Measurements from ENCODE around the gene SORCS2.

The SORCS2 gene

DNA sequence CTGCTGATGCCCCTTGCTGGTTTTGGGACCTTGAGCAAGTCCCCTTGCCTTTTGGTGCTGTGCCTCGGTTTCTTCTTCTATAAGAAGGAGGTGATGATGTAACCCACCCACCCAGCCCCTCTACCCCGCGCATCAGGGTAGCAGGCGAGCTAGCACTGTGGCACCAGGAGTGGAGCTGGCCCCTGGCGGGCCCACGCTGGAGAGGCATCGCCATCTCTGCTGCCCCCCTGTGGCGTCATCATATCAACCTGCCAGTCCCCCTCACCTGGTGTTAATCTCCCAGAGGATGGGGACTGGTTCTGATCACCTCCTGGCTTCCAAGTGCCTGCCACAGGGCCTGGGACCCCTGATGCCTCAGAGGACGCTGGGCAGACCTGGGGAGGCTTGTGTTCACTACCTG is 6.3 kb upstream of the SORCS2 start:
- no peak for DNase-seq (ENCODE audit: low read depth in 2 of 2)

DNA sequence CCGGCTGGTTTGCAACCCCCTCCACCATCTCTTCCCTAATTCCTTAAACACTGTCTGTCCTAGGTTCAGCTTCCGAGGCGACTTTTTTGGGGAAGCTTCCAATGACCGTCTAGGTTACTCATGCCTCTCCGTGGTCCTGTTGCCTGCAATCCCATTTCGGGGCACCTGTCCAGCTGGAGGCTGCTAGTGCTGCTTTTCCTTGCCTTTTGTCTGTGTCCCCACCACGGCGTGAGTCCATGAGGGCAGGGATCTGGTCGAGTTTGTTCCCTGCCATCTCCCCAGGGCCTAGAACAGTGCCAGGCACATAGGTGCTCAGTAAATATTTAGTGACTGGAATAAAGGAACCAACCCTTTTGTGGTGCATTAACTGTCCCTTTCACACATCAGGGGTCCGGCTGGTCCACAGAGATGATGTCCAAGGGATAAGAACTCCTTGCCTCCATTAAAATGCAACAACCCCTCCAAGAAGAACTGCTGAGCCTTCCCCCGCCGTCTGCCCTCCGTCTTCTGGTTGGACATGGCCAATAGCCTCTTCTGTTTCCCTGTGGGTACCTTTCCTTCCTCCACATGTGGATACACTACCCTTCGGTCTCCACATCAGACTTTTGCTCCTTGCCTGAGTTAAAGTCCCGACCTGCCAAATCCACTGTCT is 5.7 kb upstream of the SORCS2 start:
- DNase-seq (ENCODE audit: low read depth in 2 of 2) = no peak

DNA sequence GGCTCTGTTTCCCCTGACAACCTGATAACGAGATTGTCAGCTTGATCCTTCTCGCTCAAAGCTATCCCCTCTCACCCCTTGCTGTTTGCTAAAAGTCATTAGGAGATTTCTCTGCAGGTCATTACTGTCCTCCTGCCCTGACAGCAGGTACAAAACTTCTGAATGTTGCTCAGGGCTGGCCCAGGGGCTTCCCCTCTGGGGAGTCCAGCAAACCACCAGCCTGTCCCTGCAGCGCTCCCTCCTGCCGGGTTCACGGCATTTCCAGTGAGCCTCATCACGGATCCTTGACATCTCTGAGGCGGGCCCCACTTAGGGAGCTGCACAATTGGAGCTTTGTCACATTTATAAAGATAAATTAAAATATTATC is 5.2 kb upstream of the SORCS2 start:
- no peak for DNase-seq (ENCODE audit: low read depth in 2 of 2)

DNA sequence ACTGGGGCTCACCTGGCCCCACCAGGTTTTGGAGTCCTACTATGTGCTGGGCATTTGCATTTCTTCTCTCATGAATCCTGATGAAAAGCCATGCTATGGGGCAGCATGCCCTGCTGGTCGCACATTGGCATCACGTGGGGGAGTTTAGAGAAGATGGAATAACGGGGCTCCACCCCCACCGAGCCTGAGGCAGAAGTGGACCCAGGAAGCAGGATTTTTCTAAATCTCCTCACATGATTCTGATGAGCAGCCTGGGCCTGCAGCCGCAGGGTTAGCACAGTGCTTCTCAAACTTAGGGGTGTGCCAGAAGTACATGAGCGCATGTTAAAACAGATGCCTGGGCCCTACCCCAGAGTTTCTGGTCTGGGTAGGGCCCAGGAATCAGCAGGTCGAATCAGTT is 4.6 kb upstream of the SORCS2 start:
- no peak for DNase-seq (ENCODE audit: low read depth in 2 of 2)

DNA sequence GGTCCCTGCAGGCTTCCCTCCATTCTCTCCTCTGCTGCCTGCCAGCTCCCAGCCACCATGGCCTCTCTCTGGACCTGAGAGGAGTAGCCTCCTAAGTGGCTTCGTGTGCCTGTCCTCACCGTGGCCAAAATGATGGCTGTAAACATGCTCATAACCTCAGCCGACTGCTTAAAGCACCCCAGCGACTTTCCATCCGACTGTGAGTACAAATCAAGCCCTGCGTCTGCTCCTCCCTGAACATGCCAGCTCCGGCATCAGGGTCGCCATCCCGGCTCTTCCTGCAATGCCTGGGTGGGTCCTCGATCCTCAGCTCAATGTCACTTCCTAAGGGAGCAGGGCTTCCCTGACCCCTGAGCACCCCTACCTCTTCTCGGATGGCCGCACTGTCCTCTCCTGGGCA is 3.3 kb upstream of the SORCS2 start:
- no peak for DNase-seq (ENCODE audit: low read depth in 2 of 2)

DNA sequence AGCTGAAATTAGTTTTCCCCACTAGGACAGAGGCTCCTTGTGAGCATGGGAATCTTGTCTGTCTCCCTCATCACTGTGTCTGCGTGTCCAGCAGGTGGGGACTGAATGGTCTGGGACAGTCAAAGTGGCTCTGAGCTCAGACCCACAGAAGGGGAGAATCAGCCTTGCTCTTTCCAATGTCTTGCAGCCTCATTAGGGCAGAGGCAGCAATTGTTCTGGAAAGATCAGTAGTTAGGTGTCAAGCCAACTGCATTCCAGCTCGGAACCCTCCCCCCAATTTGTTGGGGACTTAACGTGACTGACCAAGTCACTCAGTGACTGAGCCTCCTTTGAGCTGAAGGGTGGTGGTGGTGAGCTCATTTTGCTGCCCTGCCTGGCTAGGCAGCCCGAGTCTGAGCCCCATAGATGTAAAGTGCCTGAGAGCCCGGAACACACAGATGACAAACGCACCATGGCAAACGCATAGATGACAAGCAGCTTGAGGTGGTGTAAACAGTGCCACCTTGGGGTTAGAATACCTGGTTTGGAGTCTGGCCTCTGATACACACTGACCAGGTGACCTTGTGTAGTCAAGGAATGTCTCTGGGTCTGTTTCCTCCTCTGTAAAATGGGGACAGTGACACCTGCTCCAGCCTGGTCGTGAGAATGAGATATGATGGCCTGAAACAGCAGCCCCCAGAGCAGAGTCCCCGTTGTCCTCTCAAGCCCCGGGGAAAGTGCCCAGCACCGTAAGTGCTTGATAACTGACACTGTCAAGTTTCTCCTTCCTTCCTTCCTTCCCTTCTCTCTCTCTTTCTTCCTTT is 2.7 kb upstream of the SORCS2 start:
- no peak for DNase-seq (ENCODE audit: low read depth in 2 of 2)

DNA sequence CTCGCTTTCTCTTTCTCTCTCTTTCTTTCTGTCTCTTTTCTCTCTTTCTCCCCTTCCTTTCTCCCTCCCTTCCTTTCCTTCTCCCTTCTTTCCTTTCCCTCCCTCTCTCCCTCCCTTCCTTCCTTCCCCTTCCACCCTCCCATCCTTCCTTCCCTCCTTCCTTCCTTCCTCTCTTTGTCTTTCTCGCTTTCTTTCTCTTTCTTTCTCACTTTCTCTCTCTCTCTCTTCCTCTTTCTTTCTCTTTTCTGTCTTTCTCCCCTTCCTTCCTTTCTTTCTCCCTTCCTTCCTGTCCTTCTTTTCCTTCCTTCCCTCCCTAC is 2.1 kb upstream of the SORCS2 start:
- no peak for DNase-seq (ENCODE audit: low read depth in 2 of 2)

DNA sequence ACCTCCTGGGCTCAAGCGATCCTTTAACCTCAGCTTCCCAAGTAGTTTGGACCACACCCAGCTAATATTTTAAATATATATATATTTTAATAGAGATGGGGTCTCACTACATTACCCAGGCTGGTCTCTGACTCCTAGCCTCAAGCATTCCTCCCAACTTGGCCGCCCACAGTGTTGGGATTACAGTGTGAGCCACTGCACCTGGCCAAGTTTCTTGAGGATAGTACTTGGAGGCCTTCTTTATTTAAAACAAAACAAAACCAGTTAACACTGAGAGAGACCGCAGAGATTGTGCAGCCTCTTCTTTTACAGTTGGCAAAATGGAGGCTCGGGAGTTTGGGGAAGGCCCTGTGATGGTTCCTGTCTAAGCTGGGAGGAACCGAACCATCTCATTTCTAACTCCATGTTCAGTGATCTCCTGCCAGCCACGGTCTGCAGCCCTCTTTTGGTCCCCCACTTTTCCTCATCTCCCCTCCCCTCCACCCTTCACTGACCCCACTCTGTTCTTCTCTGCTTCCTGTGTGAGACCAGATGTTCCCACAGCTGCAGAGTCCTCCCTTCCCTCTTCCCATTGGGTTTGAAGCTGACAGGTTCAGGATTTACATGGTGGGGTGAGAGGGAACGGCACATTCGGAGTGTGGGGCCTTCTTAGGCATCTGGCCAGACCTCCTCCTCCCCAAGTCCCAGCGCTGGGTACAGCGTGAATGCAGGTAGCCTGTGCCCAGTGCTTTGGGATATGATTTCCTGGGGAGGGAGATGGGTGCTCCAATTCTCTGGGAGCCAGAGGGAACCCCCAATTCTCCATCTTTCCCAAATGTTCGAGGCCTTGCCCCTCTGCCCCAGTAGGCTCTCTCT is 1.4 kb upstream of the SORCS2 start:
- DNase-seq (ENCODE audit: low read depth in 2 of 2) = no peak

DNA sequence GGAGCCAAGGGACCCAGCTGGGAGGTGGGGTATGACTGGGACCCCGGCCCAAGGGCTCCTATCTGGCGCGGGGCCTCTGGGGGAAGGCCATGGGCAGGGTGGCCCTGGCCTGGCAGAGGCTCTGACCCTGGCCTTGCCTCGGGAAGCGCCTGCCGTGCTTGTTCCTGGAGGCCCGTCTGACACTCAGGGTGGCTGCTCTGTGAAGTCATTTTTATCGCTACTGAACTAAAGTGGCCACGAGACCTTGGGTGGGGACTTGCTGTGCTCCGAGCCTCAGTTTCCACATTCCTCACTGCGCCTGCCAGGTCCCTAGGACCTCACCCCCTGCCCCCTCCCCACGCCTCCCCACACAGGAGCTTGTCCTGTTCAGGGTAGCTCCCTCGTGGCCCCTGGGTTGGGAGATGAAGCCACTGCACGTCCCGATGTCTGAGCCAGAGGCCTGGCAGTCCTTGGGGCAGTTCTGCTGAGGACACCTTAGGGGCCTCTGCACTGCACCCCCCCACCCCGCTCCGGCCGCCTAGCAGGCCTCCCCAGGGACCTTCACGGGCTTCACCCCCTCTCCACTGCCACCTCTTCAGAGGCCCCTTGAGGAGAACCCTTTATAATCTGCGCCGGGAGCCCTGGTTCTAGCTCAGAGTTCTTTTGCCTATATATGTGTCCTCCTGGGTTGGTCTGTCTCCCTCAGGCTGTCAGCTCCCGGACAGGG is 639 bp upstream of the SORCS2 start:
- no peak for DNase-seq (ENCODE audit: low read depth in 2 of 2)

DNA sequence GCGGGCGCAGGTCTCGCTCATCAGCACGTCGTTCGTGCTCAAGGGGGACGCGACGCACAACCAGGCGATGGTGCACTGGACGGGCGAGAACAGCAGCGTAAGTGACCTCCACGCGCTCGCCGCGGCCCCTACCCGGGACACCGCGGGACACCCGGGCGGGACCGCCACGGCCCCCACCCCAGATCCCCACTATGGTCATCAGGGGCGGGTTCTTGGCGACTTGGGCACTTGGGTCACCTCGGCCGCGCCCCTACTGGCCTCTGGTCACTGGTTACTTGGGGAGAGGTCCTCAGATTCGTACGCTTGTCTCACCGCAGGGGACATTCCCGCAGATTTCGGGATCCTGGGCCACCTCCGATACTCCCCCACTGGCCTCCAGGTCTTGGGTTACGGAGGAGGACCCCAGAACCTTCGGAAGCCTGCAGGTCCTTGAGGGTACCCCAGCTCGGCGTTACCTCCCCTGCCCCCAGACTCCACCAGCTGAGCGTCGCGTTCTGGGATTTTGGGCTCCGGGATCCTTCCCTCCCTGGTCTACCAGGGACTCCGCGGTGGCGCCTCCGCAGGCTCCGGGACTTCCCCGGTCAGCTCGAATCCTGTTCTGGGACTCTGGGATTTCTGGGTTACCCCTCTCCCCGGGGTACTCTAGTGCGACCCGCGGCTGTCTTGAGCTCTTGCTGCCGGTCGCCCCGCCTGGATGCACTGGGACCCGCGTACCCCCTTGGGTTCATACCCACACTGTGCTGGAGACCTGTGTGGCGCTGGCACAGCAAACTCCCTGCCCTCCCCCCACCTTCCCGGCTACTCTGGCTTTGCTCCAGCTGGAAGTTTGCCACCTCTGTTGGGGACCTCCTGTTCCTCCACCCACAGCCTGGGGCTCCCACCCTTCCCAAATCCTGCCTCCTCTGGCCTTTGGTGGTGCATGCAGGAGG is 956 bp downstream of the SORCS2 start:
- no peak for DNase-seq (ENCODE audit: low read depth in 2 of 2)

DNA sequence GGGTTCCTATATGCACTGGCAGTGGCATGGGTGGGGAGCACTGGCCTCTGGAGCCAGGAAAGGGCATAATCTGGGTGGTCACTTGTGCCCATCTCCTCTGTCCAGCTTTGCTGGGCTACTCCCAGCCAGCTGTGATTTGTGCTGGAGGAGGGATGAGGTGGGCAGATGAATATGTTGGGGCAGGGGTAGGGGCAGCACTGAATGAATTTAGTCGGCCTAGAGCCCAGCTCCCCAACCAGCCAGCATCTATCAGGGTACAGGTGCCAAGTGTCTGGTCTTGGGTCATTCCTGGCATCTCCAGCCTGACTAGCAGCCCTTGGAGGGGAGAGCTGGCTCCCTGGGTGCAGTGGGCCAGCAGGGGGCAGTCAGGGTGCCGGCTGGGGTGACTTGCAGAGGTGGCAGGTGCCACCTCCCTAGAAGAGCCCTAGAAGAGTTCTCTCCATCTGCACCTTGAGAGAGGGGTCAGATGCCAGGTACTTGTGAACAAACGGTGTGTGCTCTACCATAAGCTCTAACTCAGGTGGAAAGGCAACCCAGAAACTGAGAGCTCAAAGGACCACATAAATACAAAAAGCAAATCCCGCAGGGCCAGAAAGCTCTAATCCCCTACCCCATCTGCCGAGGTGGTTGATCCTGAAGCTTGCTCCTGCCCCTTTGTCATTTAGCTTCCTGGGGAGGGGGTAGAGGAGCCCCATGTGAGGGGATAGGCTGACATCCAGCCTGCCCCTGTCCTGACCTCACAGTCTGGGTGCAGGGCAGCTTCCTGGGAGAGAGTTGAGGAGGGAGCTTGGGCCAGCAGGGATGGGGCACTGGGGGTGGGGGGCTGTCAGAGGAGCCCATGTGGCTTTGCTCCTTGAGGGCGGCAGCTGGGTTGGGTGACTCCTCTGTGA is 2.2 kb downstream of the SORCS2 start:
- no peak for DNase-seq (ENCODE audit: low read depth in 2 of 2)

DNA sequence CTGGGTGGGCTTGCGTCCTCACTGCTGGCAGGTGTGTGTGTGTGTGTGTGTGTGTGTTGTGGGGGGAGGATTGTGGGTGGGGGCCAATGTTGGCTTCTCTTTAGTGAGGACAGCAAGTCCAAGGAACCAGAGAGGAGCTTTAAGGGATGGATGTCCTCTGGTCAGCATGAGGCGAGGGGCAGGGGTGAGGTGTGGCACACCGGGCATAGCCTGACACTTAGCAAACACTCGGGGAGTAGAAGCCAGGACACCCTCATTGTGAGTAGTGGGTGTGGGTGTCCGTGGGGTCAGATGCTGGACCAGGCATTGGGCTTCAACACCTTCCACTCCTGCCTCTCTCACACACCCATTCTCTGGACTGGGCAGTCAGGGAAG is 2.8 kb downstream of the SORCS2 start:
- no peak for DNase-seq (ENCODE audit: low read depth in 2 of 2)

DNA sequence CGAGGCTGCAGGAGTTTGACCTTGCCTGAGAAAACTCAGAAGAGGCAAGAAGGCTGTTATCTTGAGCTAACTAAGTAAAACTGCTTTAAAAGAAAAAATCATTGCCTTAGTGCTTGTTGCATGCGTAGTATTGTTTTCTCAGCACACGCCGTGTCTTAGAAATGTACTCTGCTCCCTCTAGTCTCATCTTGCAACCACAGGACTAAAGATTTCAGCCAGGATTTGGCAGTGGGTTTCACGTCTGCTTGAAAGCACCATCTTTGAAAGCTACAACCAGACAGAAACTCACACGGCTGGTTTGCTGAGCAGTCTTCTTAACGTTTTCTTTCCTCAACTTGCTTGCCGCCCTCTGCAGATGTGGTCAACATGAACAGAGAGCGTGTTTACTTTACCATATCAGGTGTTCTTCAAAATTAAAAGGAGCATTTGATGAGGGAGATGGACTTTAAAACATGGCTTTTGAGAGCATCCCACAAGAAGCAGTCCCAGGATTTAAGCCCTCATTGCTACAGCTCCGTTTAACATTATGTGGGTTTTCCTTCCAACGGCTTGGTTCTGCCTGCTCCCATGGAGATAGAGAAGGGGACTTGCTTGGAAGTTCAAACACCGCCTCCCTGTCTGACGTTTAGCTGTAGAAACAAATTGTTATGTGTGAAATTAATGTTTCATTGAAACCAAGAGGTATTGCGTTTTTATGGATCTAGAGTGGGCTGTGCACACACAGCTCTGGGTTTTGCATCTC is 3.4 kb downstream of the SORCS2 start:
- DNase-seq (ENCODE audit: low read depth in 2 of 2) = peak; percentile 33 to 38

DNA sequence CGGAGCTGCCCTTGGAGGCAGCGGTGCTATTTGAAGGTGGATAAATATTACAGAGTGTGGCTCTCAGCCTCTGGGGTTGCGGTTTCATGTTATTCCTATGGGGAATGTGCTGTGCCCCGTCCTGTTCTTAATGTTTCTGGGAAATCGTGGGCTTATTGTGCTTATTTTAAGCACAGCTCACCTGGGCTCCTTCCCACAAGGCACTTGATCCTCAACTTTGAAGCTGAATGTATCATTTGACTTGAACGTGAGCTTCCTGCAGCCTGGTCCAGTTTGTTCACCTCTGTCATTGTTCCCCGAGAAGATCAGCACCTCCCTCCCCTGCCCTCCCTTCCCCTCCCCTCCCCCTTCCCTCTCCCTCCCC is 3.9 kb downstream of the SORCS2 start:
- no peak for DNase-seq (ENCODE audit: low read depth in 2 of 2)

DNA sequence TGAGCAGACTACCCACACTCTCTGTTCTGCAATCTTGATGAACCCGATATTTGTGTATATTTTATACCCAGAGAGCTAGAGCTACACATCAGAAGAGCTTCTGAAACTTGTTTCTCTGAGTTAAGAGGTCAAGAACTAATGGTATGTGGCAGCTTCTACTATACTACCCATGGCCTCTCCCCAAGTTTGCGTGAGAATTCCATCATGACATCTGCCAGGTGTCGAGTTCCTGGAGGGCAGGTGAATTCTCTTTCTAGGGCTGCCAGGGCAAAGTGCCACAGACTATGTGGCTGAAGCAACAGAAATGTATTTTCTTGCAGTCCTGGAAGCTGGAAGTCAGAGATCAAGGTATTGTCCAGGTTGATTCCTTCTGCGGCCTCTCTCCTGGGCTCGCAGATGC is 4.4 kb downstream of the SORCS2 start:
- DNase-seq (ENCODE audit: low read depth in 2 of 2) = no peak

DNA sequence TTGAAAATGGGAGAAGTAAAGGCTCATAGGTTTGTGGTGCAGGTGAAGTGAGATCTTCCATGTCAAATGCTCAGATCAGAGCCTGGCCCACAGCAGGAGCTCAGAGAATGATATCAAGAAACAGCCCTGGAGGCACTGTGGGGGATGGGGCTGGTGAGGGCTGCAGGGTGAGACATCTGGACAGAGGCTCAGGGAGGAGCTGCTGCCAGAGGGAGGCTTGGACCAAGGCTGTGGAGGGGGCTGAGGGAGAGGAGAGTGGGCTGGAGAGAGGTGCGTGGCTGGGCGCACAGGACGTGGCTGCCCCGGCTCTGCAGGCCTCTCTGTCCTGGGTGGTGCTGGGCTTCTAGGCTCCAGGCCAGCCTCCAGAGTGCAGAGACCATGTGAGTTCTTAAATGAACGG is 5.6 kb downstream of the SORCS2 start:
- DNase-seq (ENCODE audit: low read depth in 2 of 2) = no peak

DNA sequence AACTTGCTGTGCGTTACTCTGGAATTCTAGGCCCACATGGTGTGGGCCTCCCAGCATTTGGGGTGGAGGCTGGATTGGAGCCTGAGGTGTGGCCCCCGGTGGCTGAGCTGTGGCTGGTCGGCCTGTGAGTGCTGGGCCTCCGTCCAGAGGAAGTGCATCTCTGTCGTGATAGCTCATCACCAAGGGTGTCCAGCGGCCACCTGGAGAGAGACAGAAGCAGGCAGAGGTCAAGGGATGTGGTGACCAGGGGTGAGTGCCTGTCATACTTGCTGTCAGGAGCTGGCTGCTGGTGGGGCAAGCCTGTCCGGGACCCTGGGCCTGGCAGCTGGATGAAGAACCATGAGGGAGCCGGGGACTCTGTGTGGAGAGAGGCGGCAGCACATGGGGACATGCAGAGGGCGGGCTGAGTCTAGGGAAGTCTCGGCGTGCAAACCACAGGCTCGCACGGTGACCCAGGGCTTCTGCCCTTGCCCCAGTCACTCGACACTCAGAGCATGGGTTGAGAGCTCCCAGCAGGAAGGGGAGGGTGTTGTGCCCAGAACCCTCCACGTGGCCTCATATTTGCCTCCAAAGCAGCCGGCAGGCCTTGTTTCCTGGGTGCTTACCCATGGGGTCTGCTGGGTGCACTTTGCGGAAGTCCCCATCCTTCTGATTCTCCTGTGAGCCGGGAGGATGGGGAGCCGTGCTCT is 6.2 kb downstream of the SORCS2 start:
- no peak for DNase-seq (ENCODE audit: low read depth in 2 of 2)

DNA sequence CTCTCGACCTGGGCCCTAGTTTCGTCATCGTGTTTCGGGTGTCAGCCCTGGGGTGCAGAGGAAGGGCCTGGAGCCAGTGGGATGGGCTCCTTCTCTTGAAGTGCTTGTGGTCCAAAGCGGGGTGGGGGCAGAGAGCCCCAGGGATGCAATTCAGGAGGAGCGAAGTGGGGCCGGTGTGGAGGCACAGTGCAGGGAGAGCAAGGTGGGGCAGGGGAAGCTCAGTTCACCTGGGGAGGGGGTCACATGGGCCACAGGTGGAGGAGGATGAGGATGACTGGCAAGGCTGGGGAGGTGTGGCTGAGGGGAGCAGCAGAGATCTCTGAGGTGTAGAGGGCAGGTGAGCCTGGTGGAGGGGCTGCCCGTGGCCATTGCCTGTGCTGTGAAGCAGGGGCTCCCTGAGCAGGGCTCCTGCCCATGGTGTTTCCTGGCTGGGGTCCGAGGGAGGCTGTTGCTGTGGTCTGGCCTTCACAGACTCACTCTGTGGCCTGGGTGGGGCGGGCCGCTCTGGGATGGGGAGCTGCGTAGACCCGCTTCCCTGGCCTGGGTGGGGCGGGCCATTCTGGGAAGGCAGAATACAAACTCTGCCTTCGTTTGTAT is 6.9 kb downstream of the SORCS2 start:
- no peak for DNase-seq (ENCODE audit: low read depth in 2 of 2)
